Stimulated activated CD4-positive, alpha-beta T cell treated with anti-CD3 and anti-CD28 coated beads, Interleukin-4, amount 100 ng/mL, for 24 hours (primary cell): Measurements from ENCODE around the gene PC.

Experiments
- DNase-seq: peaks from one replicate; pipeline ENCODE4 v3.0.0-alpha.2; 2020

The PC gene

DNA sequence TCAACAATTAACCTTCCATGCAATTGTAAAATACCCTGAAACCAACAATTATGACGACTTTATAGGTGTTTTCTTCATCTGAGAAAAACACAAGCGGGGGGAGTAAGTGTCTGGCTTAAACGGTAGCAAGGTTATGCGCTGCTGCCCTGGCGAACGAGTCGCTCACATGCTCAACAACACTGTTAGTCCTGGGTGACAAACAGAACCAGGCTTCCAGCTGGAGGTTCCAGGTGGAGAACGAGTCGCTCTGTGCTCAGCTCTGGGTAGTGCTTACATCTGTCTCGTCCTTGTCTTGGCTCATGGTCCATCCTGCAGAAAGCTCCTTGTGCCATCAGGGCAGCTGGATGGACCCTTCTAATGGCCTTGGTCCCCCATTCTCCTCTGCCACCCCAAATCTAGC, 48.2 kb downstream of the PC start:
- no peak for DNase-seq

DNA sequence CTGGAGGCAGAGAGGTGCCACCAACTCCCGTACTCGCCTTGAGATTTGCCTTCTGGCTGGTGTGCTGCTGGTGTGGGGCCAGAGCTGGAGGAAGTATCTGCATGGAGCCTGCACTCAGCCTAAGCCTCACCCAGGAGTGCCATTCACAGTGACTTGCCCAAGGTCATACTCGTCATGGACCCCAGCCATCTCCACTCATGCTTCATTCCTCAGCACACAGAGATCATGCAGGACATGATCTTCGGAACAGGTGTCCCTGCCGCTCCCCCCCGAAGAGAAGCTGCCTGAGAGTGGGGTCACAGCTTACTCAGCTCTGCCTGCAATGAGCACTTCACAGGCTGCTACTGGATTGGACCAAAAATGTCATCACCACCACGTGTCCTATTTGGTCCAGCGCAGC, 49.0 kb downstream of the PC start:
- DNase-seq, result no peak

DNA sequence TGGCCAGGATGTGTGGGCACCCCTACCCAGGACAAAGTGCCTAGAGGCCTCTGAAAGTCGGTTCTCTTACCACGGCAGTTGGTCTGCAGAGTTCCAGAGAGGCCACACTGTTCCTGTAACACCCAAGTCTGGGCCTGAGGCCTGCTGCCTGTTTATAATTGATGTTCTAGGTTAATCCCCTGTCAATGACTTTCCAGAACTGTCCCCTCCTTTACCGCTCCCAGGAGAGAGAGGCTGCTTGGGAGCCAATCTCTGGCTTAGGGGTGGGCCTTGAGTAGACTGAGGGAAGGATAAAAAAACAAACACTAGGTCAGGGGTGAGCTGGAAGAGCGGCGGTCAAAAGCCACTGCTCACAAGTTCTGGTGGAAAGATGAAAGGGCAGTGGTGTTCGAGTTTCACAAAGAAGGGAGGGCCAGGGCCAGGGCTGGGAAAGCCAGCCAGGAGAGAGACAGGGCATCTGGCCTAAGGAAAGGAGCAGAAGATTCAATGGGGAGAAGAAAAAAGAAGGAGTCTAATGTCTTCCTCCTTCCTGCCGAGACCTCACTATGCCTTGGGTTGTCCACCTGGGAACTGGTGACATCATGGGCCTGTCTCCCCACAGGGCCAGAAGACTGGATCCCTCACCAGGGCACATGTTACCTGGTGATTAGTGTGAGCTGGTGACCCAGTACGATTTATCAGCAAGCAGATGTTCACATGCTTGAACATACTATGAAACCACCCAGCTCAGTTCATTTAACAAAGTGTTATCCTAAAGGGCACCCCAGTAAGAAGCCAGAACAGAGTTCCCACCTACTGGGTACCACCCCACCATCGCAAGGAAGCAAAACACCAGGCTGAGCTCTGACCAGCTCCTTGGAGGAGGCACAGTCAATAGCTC, 50.2 kb downstream of the PC start:
- DNase-seq, result no peak

DNA sequence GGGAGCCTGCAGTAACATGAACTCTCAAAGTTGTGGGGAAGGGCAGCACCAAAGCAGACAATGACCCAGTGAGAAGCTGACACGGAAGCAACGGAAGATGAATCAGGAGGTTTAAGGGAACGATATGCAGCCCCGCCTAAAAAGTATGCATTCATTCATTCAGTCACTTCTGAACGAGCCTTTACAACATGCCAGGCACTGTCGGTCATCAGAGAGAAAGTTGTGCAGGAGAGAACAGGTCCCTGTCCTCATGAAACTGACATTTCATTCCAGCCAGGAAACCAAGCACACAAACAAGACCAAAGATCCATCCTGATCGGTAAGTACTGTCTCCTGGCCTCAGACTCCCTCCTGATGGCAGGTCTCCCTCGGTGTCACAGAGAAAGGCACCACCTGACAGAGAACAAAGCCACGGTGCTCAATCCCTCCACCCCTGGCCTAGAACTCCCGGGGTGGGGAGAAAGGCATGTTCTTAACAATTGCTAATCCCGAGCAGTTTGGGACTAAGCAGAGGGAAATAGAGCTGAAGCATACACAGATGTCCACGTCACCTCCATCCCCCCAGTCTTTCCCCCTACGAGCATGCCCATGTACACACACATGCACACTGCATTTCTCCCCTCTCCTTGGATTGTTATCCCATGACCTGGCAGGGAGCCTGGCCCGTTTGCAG, 52.0 kb downstream of the PC start:
- no peak for DNase-seq

DNA sequence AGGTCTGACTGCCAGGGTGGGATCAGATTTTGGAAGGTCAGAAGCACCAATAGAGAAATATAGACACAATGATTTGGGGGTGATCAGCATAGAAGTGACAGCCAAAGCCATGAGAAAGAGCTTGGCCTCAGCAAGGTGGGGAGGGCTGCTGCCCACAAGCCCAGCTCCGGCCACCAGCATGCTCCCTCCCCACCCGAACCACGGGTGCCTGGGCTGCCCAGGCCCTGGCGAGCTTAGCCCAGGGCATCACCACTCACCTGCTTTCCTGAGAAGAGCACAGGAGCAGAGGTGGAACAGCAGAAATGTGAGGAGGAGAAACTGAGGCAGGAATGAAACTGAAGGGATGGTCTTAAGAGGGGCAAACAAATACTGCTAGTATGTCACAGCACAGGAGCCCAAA, 52.6 kb downstream of the PC start:
- no peak for DNase-seq

DNA sequence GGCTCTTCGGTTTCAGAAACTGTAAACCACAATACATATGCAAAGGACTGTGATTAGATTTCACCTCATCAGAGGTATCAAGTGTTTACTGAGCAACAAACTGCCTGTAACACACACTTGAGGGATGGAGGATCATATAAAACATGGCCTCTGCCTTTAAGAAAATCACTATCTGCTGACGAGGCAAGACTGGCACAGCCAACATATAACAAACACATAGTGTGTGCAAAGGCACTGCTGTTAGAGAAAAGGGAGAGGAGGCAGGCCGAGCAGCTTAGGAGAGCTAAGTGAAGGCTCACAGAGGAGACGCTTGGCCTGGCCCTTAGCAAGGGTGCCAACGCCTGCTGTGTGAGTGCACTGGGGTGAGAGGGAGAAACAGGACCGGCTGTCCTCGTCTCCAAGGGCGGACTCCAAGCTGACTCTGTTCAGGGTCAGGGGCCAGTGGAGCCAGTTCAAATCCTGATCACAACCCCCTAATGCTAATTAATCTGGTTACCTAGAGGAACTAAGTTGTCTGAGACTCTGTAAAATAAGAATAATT, 53.1 kb downstream of the PC start:
- DNase-seq, result no peak

DNA sequence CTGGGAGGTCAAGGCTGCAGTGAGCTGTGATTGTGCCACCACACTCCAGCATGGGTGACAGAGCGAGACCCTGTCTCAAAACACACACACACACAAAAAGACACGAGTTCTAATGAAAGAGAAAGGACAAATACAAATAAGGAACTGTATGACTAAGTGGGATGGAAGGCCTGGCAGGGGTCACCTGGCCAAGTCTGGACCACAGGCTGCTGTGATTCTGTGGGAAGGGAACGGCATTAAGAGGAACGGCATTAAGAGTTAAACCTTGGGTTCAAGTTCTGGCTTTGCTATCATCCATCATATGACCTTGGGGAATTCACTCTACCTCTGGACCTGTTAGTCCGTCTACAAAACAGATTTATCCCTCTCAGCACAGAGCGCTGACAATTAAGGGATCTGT, 53.6 kb downstream of the PC start:
- no peak for DNase-seq

DNA sequence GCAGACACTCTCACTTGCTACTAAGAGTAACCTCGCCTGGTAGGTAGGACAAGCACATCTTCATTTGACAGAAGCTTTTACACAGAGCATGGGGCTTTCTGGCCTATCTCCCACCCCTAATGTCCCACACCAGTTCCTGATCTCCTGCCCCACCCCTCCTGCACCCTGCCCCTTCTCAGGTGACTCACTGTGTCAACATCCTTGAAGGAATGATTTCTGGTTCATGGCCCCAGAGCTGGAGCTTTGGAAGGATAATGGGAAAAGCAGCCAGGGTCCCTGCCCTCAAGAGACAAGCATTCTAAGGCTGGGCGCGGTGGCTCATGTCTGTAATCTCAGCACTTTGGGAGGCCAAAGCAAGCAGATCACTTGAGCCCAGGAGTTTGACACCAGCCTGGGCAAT, 54.1 kb downstream of the PC start:
- DNase-seq, result no peak

DNA sequence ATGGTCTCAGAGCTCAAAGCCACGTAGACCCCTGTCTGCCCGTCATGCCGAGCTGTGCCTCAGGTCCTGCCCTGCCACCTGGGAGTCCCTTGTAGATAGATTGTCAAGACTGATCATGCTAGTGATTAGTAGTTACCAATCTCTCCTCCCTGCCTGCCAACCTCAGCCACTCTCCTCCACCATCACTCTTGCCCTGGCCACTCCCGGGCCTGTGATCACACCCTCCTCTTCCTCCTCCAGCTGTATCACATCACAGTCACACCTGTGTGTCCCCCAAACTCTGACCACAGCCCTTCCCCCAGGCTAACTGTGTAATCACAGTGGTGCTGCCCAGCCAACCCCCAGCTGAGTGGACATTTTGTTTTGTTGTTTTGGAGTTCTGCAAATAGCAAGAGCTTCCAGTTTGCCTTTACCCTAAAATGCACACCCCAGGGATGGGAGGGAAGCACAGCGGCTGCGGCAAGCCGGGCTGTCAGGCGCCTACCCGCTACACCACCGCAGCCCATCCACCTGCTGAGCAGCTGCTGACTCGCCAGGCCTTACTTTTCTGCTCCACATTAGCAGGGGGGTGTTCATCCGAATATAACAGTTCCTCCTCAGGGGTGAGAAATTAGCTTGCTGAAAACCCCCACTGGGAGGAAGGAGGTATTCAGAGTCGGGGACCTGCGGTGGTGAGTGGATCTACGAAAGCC, 55.6 kb downstream of the PC start:
- no peak for DNase-seq

DNA sequence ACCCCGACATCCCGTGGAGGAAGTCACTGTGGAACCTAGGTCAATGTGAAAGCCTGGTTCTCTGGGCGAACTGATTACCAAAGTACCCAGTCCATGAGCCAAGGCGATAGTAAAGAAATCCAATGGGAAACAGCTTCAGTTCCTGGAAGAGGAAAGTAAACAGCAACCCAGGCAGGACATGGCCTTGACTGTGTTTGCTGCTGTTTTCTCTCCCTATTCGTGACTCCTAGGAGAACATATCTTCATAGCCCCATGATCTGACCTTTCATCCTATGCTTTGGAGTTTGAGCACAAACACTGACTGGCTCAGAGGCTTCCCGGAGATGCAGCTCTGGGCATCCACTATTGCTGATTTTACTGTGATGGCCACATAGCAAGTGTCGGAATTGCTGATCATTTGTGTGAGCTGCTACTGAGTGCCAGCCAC, 56.2 kb downstream of the PC start:
- no peak for DNase-seq

DNA sequence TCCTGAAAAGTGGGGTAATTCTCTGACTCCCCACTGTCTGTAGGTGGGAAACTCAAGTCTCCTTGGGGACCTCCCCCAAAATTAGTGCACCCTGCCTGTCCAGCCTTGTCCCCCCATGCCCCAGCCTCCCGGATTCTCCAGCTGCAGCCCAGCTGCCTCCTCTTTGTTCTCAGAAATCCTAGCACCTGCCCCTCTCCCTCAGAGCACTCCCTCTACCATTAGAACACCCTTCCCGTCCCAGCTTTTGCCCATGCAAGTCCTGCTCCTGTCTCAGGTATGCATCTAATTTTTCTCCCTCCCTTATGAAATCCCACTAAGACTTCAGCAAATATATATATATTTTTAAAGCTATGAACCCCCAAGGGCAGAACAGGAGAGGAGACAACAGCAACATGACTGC, 64.0 kb downstream of the PC start:
- DNase-seq, result no peak

DNA sequence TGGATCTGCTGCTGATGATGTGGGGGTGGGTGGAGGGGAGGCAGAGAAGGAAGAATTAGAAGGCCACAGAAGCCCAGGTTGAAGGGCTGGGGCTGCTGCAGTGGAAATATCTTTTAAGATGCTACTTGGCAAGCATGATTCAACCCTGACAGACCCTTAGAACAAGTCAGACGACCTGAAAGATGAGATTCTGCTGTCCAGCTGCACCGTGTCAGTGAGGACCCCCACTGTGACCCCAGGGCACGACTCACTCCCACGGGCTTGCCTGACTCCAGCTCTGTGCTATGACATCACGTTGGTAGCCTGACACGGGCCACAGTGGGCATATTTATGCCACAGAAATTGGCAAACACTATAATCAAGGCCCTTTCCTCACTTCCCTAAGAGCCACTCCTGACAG, 65.3 kb downstream of the PC start:
- no peak for DNase-seq

DNA sequence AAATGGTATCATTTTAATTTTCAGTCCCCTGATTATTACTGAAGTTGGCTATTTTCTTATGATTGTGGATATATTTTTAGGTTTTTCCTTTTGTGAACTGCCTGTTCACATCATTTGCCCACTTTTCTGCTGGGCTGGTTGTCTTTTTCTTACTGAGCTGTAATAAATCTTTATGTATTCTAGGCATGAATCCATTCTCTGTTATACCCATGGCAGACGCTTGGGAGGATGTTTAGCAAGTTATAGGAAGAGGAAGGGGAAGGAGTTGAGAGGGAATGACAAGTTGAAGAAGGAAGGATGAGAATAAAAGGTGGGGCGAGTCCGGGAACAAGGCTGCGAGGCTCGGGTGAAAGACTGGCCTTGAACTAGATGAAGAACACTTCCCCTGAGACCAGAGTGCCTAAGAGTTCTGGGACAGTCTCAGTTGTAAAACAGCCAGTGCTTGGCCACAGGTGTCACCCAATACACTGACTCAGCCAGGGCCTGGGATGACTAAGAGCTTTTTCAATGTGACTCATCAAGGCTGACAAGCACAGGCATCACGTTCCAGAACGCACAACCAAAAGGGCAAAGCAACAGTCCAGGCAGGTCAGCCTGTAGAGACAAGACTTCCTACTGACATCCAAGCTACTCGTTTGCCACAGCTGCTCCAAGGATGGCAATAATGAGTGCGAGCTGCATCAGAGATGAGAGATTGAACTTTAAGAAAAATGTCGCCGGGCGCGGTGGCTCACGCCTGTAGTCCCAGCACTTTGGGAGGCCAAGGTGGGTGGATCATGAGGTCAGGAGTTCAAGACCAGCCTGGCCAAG, 66.1 kb downstream of the PC start:
- DNase-seq, result peak; percentile 72

DNA sequence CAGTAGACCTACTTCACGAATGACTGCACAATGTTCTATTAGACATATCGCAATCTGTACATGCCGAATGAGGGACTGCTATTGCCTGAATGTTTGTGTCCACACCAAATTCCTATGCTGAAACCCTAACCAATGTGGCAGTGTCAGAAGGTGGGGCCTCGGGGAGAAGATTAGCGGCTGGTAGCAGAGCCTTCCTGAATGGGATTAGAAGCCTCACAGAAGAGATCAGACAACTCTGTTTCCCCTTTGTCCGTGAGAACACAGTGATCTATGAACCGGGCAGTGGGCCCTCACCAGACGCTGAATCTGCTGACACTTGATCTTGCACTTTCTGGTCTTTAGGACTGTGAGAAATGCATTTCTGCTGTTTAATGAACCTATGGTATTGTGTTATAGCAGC, 68.2 kb downstream of the PC start:
- DNase-seq, result no peak

DNA sequence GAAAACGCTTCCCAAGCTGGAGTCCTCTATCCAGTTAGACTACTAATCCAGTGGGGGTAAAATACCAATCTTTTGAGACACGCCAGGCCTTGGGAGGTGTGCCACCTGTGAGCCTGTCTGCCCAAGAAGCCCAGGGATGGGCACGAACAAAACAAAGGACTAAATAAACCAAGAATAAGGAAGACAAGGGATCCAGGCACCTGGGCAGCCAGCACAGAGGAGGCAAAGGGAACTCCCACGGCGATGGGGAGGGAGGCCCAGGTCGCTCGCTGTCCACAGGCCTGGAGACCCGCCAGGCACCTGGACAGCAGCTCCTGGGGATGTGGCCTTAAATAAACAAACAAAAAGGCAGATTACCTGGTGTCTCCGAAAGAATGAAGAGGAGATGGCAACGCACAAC, 69.9 kb downstream of the PC start:
- DNase-seq, result no peak

DNA sequence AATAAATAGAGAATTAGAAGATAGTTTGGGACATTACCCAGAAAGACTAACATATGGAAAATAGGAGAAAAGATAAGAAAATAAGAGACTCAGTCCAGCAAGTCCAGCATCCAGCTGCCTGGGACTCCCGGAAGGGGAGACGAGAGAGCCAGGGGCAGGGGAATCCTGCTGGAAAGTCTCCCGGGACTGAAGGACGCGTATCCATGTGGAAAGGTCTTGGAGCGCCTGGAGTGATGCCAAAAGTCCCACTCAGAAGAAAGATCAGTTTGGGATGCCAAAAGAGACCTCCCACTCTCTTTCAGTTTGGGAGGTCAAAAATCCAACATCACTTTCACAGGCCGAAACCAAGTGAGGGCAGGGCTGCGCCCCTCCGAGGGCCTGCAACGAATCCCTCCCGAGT, 70.7 kb downstream of the PC start:
- DNase-seq, result no peak

DNA sequence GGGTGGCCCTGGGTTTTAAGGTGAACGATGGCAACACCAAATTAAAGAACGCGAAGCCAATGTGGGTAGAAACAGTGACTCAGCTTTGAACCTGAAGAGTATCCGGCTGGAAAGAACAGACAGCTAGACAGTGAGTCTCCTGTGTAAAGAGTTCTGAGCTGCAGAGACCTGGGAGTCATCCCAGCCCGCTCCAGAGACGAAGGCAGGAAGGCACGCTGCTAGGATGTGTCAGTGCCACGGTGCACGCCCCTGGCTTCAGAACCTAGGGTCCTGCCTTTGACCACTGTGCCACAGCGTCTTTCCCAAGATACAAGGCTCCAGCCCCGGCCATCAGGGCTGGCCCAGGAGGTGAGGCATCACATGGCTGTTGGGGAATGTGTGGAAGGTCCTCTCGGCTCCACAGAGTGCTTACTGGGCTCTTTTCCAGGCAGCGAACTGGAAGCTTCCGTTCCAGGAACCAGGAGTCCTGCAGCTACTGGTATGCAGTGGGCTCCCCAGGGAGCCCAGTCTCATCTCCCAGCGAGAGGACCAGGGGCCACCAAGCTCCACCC, 71.4 kb downstream of the PC start:
- DNase-seq, result no peak

DNA sequence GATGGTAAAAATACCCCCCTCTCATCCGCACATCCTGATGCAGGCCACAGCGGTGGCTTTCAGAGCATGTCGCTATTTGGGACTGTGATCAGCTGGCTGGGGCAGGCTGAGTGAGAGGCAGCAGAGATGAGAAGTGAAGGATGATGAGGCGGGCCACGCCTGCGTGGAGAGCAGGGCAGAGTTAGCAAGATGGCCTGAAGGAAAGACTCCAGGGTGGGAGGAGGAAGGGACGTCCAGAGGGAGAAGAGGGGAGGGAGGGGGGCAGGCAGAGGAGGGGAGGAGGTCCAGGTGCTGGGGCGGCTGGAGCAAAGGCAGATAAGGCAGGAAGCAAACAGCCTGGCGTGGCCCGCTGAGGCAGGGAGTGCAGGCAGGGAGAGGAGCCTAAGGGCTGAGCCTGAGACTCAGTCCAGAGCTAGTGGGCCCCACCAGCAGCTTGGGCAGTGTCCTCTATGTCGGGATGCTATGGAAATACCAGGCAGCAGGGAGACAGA, 72.2 kb downstream of the PC start:
- DNase-seq, result no peak

DNA sequence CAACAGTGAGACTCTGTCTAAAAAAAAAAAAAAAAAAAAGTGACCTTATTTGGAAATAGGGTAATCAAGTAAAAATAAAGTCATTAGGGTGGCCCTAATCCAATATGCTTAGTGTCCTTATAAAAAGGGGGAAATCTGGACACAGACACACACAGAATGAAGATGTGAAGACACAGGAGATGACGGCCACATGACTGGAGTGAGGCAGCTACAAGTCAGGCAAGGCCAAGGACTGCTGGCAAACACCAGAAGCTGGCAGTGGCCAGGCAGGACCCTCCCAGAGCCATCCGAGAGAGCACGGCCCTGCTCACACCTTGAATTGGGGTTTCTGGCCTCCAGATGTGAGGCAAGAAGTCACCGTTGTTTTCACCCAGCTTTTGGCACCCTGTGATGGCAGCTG, 72.7 kb downstream of the PC start:
- DNase-seq, result no peak

DNA sequence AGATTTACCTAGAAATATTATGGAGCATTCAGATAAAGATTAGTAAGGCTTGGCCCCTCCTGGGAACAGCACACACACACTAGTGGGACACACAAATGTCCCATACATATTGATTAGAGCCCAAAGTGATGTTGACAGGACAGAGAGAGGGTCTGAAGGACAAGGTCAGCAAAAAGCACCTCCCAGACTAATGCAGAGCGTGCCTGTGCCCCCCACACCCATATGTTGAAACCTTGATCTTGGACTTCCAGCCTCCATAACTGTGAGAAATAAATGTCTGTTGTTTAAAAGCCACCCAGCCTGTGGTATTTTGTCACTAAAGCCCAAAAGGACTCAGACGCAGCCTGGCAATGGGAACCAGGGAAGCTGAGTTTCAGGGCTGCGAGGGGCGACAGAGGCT, 73.7 kb downstream of the PC start:
- no peak for DNase-seq

DNA sequence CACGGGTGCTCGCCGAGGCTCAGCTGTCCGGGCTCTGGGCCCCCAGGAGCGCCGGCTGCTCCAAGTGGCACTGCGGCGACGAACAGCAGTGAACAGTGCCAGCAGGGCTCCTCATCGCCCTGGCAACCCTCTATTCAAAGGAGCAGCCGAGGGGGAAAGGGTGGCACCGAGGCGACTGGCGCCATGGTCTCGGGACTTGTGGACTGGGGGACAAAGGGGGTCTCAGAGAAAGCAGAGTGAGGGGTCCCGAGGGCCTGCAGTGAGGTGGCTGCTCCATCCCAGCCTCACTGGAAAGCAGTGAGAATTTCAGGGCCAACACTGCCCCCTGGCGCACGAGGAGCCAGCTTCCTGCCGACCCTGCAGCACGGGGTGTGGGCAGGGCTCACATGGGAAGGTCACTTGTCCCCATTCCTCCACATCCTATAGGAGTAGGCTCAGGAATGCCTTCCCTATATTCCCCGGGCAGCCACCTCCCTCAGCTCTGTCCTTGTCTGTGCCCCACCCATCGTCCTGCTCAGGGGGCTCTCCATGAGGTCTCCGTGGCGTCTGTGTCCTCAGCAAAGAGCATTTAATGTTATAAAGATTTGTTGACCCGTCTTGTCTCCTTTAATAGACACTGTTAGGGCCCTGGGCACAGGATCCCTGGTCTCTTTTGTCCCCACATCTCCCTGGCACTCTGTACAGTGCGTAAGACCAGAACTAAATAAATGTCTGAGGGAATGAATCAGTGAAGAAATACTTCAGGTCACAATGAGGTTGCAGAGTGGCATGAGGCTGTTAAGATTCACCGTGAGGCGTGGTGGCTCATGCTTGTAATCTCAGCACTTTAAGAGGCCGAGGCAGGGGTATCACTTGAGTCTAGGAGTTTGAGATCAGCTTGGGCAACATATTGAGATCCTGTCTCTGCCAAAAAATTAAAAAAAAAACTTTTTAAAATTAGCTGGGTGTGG, 74.9 kb downstream of the PC start:
- DNase-seq, result peak; percentile 68
